T-helper 17 cell (primary cell): ENCODE measurements around the gene NSD1. TPM values are rescaled to one million over a fixed set of nuclear protein-coding genes. Genes with fewer than 3 reads are reported as not detected.
A peak's percentile ranks its signal among the peaks of the same experiment; 100 is the strongest.

Experiments
- ATAC-seq: fragments of 150-1000 bp; cut with Tn5 transposase; 2 replicates; pipeline ENCODE4 v1.10.0; 2021; ENCODE audit warnings: mild to moderate bottlenecking, moderate library complexity
- DNase-seq, 3 donors: peaks; one replicate each; pipeline versions ENCODE4 v3.0.0 to v3.0.0-alpha.2; 2020 to 2021
- H3K9me3 ChIP-seq: one replicate; pipeline ENCODE4 v1.7.0; 2013; ENCODE audit warnings: low read length, mild to moderate bottlenecking; ENCODE audit not compliant: control insufficient read depth, poor library complexity, severe bottlenecking
- H3K27ac Mint-ChIP-seq: one replicate; pipeline ENCODE4 v1.8.0; 2022; ENCODE audit warnings: mild to moderate bottlenecking, moderate library complexity, mixed read lengths
- H3K27me3 Mint-ChIP-seq: one replicate; pipeline ENCODE4 v1.8.0; 2022; ENCODE audit warnings: mixed read lengths
- H3K36me3 Mint-ChIP-seq: one replicate; pipeline ENCODE4 v1.8.0; 2022; ENCODE audit warnings: low read depth, mixed read lengths
- H3K4me1 Mint-ChIP-seq: one replicate; pipeline ENCODE4 v1.8.0; 2022; ENCODE audit warnings: mild to moderate bottlenecking, mixed read lengths
- H3K4me3 Mint-ChIP-seq: one replicate; pipeline ENCODE4 v1.8.0; 2022; ENCODE audit warnings: mild to moderate bottlenecking, moderate library complexity, mixed read lengths
- total RNA-seq, 4 donors: library from RNA in 2 of 4; stranded (reverse) in 2 of 4; gene quantifications; one replicate each; pipeline ENCODE4 v1.2.3 and lab custom pipeline; 2022 to 2026

The NSD1 gene
- total RNA-seq (100 to 1,000 TPM; 103 TPM), total RNA-seq (lab: John Stamatoyannopoulos, UW) (242 to 263 reads per million in 2 donors)

- H3K27ac Mint-ChIP-seq: peak within 1 kb of the TSS; percentile 86
- ATAC-seq (peak; percentile 74), DNase-seq (peak; percentile 86 to 90 (median 88))
- H3K4me3 Mint-ChIP-seq: peak within 1 kb of the TSS; percentile 89
- peaks cover 50% of the 10 kb centered on the region for H3K4me1 Mint-ChIP-seq
- H3K36me3 Mint-ChIP-seq: peaks cover 4% of the 10 kb centered on the region
- no peaks in the 10 kb centered on the region for H3K27me3 Mint-ChIP-seq
- H3K9me3 ChIP-seq: no peaks in the 10 kb centered on the region
Measured at GRCh38 chr5:177133096-177133852, at the start of gene NSD1. NSD1 (plus strand) TSS chr5:177133773; CDS start chr5:177135104, 1,331 bp downstream.

GRCh38 chr5:177084175-177084574 lies 49.4 kb upstream of the NSD1 start:
- peaks cover 17% of the 10 kb centered on the region for H3K27me3 Mint-ChIP-seq
- no peak for ATAC-seq
- no peak overlapping the region for H3K4me3 Mint-ChIP-seq
- H3K9me3 ChIP-seq: no peaks in the 10 kb centered on the region
- no peak overlapping the region for H3K27ac Mint-ChIP-seq
- no peak for DNase-seq
- H3K36me3 Mint-ChIP-seq: peaks cover 3% of the 10 kb centered on the region
- H3K4me1 Mint-ChIP-seq: peaks cover 14% of the 10 kb centered on the region

- H3K27ac Mint-ChIP-seq: peak overlapping the region; percentile 57
- DNase-seq (no peak), ATAC-seq (no peak)
- peaks cover 14% of the 10 kb centered on the region for H3K4me1 Mint-ChIP-seq
- H3K36me3 Mint-ChIP-seq: peaks cover 3% of the 10 kb centered on the region
- H3K27me3 Mint-ChIP-seq: peaks cover 24% of the 10 kb centered on the region
- no peaks in the 10 kb centered on the region for H3K9me3 ChIP-seq
- peak overlapping the region; percentile 91 for H3K4me3 Mint-ChIP-seq
Measured at GRCh38 chr5:177085985-177086653, 47.5 kb upstream of the NSD1 start.

- Mint-ChIP-seq H3K36me3 (peaks cover 3% of the 10 kb centered on the region), H3K27ac (peak within 1 kb of the TSS; percentile 57), H3K4me3 (peak within 1 kb of the TSS; percentile 91), H3K27me3 (peaks cover 24% of the 10 kb centered on the region), H3K4me1 (peaks cover 14% of the 10 kb centered on the region)
- peak; percentile 86 for ATAC-seq
- peak; percentile 59 to 69 (median 66) for DNase-seq
- no peaks in the 10 kb centered on the region for H3K9me3 ChIP-seq
Measured at GRCh38 chr5:177086654-177087397, 46.7 kb upstream of the NSD1 start, which contains the start of gene FGFR4. FGFR4 (plus strand) TSS chr5:177086915; CDS start chr5:177089603, 2,688 bp downstream.

GRCh38 chr5:177087398-177088005 lies 46.1 kb upstream of the NSD1 start:
- Mint-ChIP-seq H3K36me3 (peaks cover 3% of the 10 kb centered on the region), H3K27me3 (peaks cover 24% of the 10 kb centered on the region), H3K4me1 (peaks cover 14% of the 10 kb centered on the region), H3K4me3 (peak overlapping the region; percentile 19), H3K27ac (no peak overlapping the region)
- no peak for DNase-seq
- H3K9me3 ChIP-seq: no peaks in the 10 kb centered on the region
- ATAC-seq: no peak

GRCh38 chr5:177089127-177089526 lies 44.4 kb upstream of the NSD1 start:
- Mint-ChIP-seq H3K36me3 (peaks cover 3% of the 10 kb centered on the region), H3K27ac (no peak overlapping the region), H3K27me3 (peaks cover 18% of the 10 kb centered on the region), H3K4me3 (no peak overlapping the region), H3K4me1 (peaks cover 11% of the 10 kb centered on the region)
- no peaks in the 10 kb centered on the region for H3K9me3 ChIP-seq
- ATAC-seq (no peak), DNase-seq (no peak)

- peaks cover 18% of the 10 kb centered on the region for H3K27me3 Mint-ChIP-seq
- H3K9me3 ChIP-seq: no peaks in the 10 kb centered on the region
- no peak overlapping the region for H3K27ac Mint-ChIP-seq
- peaks cover 4% of the 10 kb centered on the region for H3K36me3 Mint-ChIP-seq
- DNase-seq: no peak
- H3K4me1 Mint-ChIP-seq: peaks cover 13% of the 10 kb centered on the region
- no peak overlapping the region for H3K4me3 Mint-ChIP-seq
- no peak for ATAC-seq
Measured at GRCh38 chr5:177089825-177090641, 43.5 kb upstream of the NSD1 start.

- peaks cover 4% of the 10 kb centered on the region for H3K36me3 Mint-ChIP-seq
- H3K9me3 ChIP-seq: no peaks in the 10 kb centered on the region
- ATAC-seq (no peak), DNase-seq (no peak)
- no peak overlapping the region for H3K4me3 Mint-ChIP-seq
- H3K4me1 Mint-ChIP-seq: peaks cover 13% of the 10 kb centered on the region
- no peak overlapping the region for H3K27ac Mint-ChIP-seq
- peaks cover 18% of the 10 kb centered on the region for H3K27me3 Mint-ChIP-seq
Measured at GRCh38 chr5:177090813-177091212, 42.8 kb upstream of the NSD1 start.

GRCh38 chr5:177091232-177091631 lies 42.3 kb upstream of the NSD1 start:
- no peak overlapping the region for H3K4me3 Mint-ChIP-seq
- H3K27me3 Mint-ChIP-seq: peaks cover 18% of the 10 kb centered on the region
- no peak for DNase-seq
- H3K36me3 Mint-ChIP-seq: peaks cover 4% of the 10 kb centered on the region
- no peaks in the 10 kb centered on the region for H3K9me3 ChIP-seq
- no peak overlapping the region for H3K27ac Mint-ChIP-seq
- ATAC-seq: no peak
- peaks cover 9% of the 10 kb centered on the region for H3K4me1 Mint-ChIP-seq

GRCh38 chr5:177092178-177093081 lies 41.1 kb upstream of the NSD1 start:
- H3K4me1 Mint-ChIP-seq: peaks cover 6% of the 10 kb centered on the region
- H3K36me3 Mint-ChIP-seq: peaks cover 5% of the 10 kb centered on the region
- no peak for DNase-seq

GRCh38 chr5:177093082-177093712 lies 40.4 kb upstream of the NSD1 start:
- DNase-seq: no peak

More at GRCh38 chr5:177092178-177093081, 41.1 kb upstream of the NSD1 start:
- no peak for ATAC-seq
- Mint-ChIP-seq H3K27me3 (peaks cover 15% of the 10 kb centered on the region), H3K4me3 (no peak overlapping the region), H3K27ac (no peak overlapping the region)
- H3K9me3 ChIP-seq: no peaks in the 10 kb centered on the region

More at GRCh38 chr5:177093082-177093712, 40.4 kb upstream of the NSD1 start:
- no peak overlapping the region for H3K27ac Mint-ChIP-seq
- peaks cover 7% of the 10 kb centered on the region for H3K27me3 Mint-ChIP-seq
- ATAC-seq: no peak
- H3K4me3 Mint-ChIP-seq: no peak overlapping the region
- peaks cover 4% of the 10 kb centered on the region for H3K4me1 Mint-ChIP-seq
- H3K9me3 ChIP-seq: no peaks in the 10 kb centered on the region
- H3K36me3 Mint-ChIP-seq: peaks cover 4% of the 10 kb centered on the region
